HG02610 (cell line): ENCODE measurements around the gene POLR2C.

Source experiments
- ATAC-seq: cut with Tn5 transposase; IDR thresholded peaks from one replicate; pipeline ENCODE4 v1.9.1; 2021; ENCODE audit warnings: mild to moderate bottlenecking, moderate library complexity; ENCODE audit not compliant: unreplicated experiment

POLR2C gene

GRCh38 chr16:57500578-57501111 lies 38.2 kb downstream of the POLR2C start:
- ATAC-seq: no peak

GRCh38 chr16:57501492-57501891 lies 39.0 kb downstream of the POLR2C start:
- no peak for ATAC-seq

GRCh38 chr16:57502048-57502775 lies 39.7 kb downstream of the POLR2C start:
- ATAC-seq: no peak

- ATAC-seq: no peak
These were observed 40.9 kb downstream of the POLR2C start for GRCh38 chr16:57503366-57503765.

- no peak for ATAC-seq
These were observed 41.5 kb downstream of the POLR2C start for GRCh38 chr16:57504001-57504400.

GRCh38 chr16:57504491-57504890 lies 42.0 kb downstream of the POLR2C start:
- no peak for ATAC-seq

- no peak for ATAC-seq
These were observed 42.7 kb downstream of the POLR2C start for GRCh38 chr16:57505169-57505568.

- ATAC-seq: no peak
These were observed 44.9 kb downstream of the POLR2C start for GRCh38 chr16:57507136-57508034.

GRCh38 chr16:57508035-57508425 lies 45.6 kb downstream of the POLR2C start:
- ATAC-seq: no peak

GRCh38 chr16:57509231-57509923 lies 46.9 kb downstream of the POLR2C start:
- ATAC-seq: no peak

- no peak for ATAC-seq
These were observed 47.8 kb downstream of the POLR2C start for GRCh38 chr16:57510016-57510871.

GRCh38 chr16:57512296-57513001 lies 50.0 kb downstream of the POLR2C start:
- no peak for ATAC-seq

GRCh38 chr16:57513371-57514102 lies 51.1 kb downstream of the POLR2C start:
- ATAC-seq: no peak

- no peak for ATAC-seq
These were observed 51.9 kb downstream of the POLR2C start for GRCh38 chr16:57514371-57514770.

GRCh38 chr16:57514791-57515600 lies 52.5 kb downstream of the POLR2C start:
- no peak for ATAC-seq

GRCh38 chr16:57516176-57516725 lies 53.8 kb downstream of the POLR2C start:
- no peak for ATAC-seq

- ATAC-seq: no peak
These were observed 54.3 kb downstream of the POLR2C start for GRCh38 chr16:57516773-57517172.
